Measurements from ENCODE around the gene RAD17.

DNA sequence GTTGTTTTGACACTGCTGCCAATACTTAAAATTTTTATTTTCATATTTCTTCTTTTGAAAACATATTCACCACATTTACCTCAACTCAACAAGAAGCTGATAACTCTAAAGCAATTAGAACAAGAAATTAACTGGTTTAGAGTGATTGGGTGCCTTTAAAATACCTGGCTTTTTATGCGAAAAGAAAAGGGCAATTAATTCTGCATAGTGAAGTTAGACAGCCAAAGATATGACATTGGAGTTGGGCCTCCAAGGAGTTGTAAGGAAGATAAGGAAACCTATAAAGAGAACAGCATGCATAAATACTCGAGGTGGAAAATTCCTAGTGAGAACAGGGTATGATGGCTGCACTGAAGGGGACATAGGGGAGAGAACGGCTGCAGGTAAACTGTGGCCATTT, 9.9 kb upstream of the RAD17 start:
- TF ChIP-seq GATA3 (IDR thresholded peaks at IDR 0.05; ENCODE audit: low read depth, low read length) (no peak), GATA2 (IDR thresholded peaks at IDR 0.05; ENCODE audit: low read depth, low read length) (no peak)

Data from SH-SY5Y (cell line).